Colonic mucosa (tissue), 4 donors: ENCODE results near the gene IFT80. TPM values are rescaled to one million over a fixed set of nuclear protein-coding genes. Genes with fewer than 3 reads are reported as not detected.

Experiments
- DNase-seq: peaks from one replicate; pipeline ENCODE4 v3.0.0-alpha.2; 2020
- H3K27ac ChIP-seq: fragments of 200-600 bp; one replicate; pipeline ENCODE4 v1.8.0; 2021
- H3K27me3 ChIP-seq: fragments of 200-600 bp; one replicate; pipeline ENCODE4 v1.8.0; 2021
- H3K36me3 ChIP-seq: fragments of 200-600 bp; one replicate; pipeline ENCODE4 v1.8.0; 2021
- H3K4me1 ChIP-seq: fragments of 200-600 bp; one replicate; pipeline ENCODE4 v1.8.0; 2021; ENCODE audit warnings: mild to moderate bottlenecking
- H3K4me3 ChIP-seq: fragments of 200-600 bp; one replicate; pipeline ENCODE4 v1.8.0; 2021
- H3K9ac ChIP-seq, 2 donors: one replicate each; pipeline ENCODE4 v1.7.0; 2013; ENCODE audit warnings: control low read depth in 2 of 2, low read depth in 2 of 2, low read length in 2 of 2
- H3K9me3 ChIP-seq: fragments of 200-600 bp; one replicate; pipeline ENCODE4 v1.8.0; 2021
- intact Hi-C: fragments of 100-400 bp; cut with DNase I; formaldehyde crosslinking; loops from one replicate; pipeline ENCODE4 v1.14.1; 2022
- total RNA-seq, 2 donors: library from RNA; stranded (reverse); fragmentation: NEBNext Ultra II Directional in 1 of 2; extraction: Animal tissue kit (Norgen Biotek cat#: 25700) in 1 of 2; gene quantifications; one replicate each; pipeline ENCODE4 v1.2.1, GENCODE V29; 2021
- TF ChIP-seq, protein P1 (sequence below): fragments of 200-600 bp; IDR thresholded peaks from one replicate; pipeline ENCODE4 v1.8.0; 2022; ENCODE audit warnings: antibody characterized with exemption, mild to moderate bottlenecking
- donor health status: healthy.
- donor health status: DM: no; HTN: no; CAD: no.
- donor health status: DM: no; HTN: no; CAD: no.

IFT80 gene
- total RNA-seq, 2 donors from 2014 or later, result 13.1 to 13.8 TPM

DNA sequence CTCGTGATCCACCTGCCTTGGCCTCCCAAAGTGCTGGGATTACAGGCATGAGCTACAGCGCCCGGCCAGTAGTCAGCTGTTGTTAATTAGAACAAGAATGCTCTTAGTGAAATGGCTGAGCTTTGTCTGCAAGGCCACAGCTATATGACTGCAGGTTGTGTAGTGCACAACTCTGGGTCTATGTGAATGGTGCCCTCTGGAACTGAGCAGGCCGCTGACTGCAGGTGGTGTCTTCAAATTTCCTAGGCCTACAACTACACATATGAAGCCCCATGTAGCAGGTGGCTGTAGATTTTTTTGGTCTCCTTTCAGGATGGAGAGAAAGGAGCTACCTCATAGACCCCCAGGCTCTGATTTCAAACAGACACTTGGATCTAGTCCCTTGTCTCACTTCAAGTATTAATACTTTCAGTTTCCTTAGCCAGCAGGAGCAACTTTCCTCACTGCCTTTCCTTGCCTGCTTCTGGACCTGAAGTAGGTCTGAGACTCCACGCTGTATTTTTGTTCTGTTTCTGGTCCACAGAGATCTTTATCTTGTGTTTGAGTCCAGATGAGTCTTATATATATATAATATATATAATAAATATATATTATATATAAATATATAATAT is 86.9 kb downstream of the IFT80 start:
- DNase-seq, result no peak
- Histone ChIP-seq H3K9ac (no peak overlapping the region), H3K36me3 (no peaks in the 10 kb centered on the region), H3K27me3 (no peaks in the 10 kb centered on the region), H3K27ac (no peak overlapping the region), H3K9me3 (no peaks in the 10 kb centered on the region), H3K4me3 (no peak overlapping the region), H3K4me1 (no peaks in the 10 kb centered on the region)
- intact Hi-C loops, result no loop called here
- TF ChIP-seq, protein P1, sequence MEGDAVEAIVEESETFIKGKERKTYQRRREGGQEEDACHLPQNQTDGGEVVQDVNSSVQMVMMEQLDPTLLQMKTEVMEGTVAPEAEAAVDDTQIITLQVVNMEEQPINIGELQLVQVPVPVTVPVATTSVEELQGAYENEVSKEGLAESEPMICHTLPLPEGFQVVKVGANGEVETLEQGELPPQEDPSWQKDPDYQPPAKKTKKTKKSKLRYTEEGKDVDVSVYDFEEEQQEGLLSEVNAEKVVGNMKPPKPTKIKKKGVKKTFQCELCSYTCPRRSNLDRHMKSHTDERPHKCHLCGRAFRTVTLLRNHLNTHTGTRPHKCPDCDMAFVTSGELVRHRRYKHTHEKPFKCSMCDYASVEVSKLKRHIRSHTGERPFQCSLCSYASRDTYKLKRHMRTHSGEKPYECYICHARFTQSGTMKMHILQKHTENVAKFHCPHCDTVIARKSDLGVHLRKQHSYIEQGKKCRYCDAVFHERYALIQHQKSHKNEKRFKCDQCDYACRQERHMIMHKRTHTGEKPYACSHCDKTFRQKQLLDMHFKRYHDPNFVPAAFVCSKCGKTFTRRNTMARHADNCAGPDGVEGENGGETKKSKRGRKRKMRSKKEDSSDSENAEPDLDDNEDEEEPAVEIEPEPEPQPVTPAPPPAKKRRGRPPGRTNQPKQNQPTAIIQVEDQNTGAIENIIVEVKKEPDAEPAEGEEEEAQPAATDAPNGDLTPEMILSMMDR, result no peak

DNA sequence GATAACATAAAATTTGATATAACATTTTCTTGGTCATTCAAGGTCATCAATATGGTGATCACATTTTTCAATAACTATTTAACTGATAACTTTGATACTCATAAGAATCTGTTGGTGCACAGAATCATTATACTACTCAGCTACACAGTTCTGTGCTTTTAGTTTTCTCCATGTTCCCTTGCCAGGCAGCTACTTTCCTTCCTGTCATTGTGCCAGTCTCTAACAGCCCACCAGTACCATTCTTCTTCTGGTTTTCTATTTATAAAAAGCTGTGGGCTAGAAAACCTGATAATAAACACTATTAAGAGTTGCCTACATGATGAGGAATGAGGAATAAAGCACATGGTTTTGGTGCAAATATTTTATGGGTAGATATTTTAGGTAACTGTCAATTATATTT is 96.2 kb downstream of the IFT80 start:
- no peak for DNase-seq
- Histone ChIP-seq H3K36me3 (no peaks in the 10 kb centered on the region), H3K4me3 (no peak overlapping the region), H3K9ac (no peak overlapping the region), H3K4me1 (no peaks in the 10 kb centered on the region), H3K9me3 (no peaks in the 10 kb centered on the region), H3K27ac (no peak overlapping the region), H3K27me3 (no peaks in the 10 kb centered on the region)
- intact Hi-C loops, result no loop called here
- TF ChIP-seq, protein P1, result no peak

DNA sequence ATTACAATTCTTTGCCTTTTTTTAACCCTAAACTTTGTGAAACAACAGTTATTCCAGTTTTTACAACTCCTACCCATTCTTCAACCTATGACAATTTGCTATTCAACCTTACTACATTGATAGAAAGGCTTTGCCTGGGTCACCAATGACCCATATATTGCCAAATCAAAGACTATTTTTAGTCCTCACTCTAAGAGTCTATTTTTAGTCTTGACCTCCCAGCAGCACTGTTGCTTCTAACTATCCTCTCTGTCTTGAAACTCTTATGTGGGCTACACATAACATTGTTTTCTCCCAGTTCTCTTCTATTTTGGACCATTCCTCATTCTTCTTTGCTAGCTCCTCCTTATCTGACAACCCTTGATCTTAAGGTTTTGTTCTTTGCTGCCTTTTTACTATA is 102.4 kb downstream of the IFT80 start:
- no peak overlapping the region for H3K9ac ChIP-seq
- H3K9me3 ChIP-seq, result no peaks in the 10 kb centered on the region
- TF ChIP-seq, protein P1, result no peak
- DNase-seq, result no peak
- no peak overlapping the region for H3K4me3 ChIP-seq
- H3K27me3 ChIP-seq, result no peaks in the 10 kb centered on the region
- no peaks in the 10 kb centered on the region for H3K36me3 ChIP-seq
- intact Hi-C loops, result no loop called here
- H3K27ac ChIP-seq, result no peak overlapping the region
- H3K4me1 ChIP-seq, result no peaks in the 10 kb centered on the region

DNA sequence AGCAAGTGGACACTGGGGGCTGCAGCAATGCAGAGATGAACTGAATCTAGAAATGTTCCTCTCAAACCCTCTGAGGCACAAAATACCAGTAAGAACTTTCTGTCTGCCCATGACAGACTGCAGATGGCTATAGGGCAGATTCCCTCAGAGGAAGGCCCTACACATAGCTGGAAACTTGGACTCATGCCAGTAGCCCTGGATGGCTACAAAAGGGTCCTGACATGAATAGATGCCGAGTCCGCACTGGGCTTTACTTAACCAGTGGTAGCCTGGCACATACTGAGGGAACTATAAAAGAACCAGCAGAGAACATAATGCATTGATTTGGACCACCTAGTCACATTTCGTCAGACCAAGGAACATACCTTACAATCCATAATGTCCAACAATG is 107.1 kb downstream of the IFT80 start:
- H3K4me3 ChIP-seq, result no peak overlapping the region
- no peaks in the 10 kb centered on the region for H3K27me3 ChIP-seq
- H3K27ac ChIP-seq, result no peak overlapping the region
- DNase-seq, result no peak
- H3K4me1 ChIP-seq, result no peaks in the 10 kb centered on the region
- H3K9ac ChIP-seq, result no peak overlapping the region
- TF ChIP-seq, protein P1, result no peak
- no peaks in the 10 kb centered on the region for H3K36me3 ChIP-seq
- H3K9me3 ChIP-seq, result no peaks in the 10 kb centered on the region
- intact Hi-C loops, result no loop called here

DNA sequence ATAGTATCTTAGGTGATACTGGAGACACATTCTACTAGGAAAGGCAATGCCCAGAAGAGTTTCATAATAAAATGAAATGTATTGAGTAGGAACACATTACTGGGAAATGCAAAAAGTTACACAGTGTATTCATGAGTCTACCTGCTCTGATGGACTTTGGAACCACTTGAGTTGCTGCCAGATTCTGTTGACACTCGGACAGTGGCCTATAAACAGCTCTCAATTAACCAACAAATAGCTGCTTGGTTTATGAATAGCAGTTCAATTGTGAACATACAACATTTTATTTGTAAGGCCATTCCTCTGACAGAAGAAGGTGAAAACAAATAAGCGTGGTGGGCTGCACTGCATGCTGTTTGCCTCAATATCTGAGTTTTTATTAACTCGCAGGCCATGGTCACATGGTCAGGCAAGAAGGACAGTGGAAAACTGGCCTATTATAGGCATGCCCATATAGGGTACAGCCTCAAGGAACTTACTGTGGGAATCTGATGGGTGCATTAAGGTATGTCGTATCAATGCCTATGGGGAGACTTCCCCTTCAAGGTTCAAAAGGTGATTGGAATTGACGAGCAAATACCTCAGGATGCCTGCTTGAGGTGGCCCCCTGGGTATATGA is 107.6 kb downstream of the IFT80 start:
- Histone ChIP-seq H3K9ac (no peak overlapping the region), H3K9me3 (no peaks in the 10 kb centered on the region), H3K27ac (no peak overlapping the region), H3K4me3 (no peak overlapping the region), H3K4me1 (no peaks in the 10 kb centered on the region), H3K27me3 (no peaks in the 10 kb centered on the region), H3K36me3 (no peaks in the 10 kb centered on the region)
- peak; percentile 49 for DNase-seq
- intact Hi-C loops, result no loop called here
- TF ChIP-seq, protein P1, result no peak
